8988T (cell line): ENCODE measurements around the gene RPP25L.

Source experiments
- DNase-seq: peaks from one replicate; pipeline ENCODE4 v3.0.0; 2011

The RPP25L gene

DNA sequence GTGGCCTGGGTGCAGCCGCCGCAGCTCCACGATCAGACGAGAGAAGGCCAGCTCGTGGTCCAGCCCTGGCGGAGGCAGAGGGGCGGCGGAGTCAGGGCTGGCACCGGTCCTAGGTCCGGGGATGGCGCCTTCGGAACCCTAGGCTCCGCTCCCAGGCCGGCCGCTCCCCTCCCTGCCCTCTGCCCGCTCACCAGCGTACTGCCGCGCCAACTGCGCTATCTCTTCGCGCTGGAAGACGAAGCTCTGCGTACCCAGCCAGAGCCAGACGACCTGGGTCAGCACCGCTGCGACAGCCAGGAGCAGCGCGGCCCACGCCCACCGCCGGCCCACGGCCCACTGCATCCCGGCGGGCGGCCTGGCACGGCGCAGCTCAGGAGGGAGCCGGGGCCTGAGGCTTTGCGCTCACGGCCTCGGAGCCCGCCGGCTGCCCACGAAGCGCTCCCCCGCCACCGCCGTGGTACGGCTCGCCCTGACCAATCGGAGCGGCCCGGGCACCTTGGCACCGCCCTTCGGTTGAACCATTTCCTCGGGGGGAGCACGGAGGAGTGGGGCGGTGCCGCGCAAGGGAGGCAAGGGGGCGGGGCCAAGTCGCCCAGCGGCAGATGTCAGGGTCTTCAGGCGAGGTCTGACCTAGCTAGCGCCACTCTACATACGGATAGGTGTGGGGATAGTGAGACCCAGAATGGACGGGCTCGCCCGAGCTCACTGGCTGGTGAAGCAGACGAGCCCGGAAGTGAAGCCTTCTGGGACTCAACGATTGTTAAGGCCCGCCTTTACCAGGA, 25.6 kb upstream of the RPP25L start, which contains the start of gene SIGMAR1:
Gene SIGMAR1 (minus strand): TSS at position 432 of the 782 bp plus-strand sequence. CDS start 90 bp downstream, at position 342.
- DNase-seq: peak; percentile 90

DNA sequence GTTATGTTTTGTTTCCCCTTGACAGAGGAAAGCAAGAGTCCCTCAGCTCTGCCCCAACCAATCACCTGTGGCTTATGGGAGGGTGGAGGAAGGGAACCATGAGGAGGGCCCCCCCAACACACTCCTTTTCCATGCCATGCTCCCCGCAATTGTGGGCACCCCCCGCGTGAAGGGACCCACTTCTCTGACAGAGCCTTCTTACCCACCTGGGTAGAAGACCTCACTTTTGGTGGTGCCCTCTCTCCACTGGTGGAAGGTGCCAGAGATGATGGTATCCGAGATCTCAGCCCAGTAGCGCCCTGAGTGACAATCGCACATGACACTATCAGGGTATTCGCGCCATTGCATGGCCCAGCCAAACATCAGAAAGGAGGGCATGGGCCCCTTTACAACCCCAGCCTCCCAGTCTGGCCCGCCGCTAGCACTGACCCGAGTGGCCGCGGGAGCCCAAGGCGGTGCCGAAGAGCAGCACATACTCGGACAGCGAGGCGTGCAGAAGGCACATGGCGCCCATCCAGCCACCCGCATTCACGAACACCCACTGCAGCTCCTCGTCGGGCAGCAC, 25.0 kb upstream of the RPP25L start:
- no peak for DNase-seq

DNA sequence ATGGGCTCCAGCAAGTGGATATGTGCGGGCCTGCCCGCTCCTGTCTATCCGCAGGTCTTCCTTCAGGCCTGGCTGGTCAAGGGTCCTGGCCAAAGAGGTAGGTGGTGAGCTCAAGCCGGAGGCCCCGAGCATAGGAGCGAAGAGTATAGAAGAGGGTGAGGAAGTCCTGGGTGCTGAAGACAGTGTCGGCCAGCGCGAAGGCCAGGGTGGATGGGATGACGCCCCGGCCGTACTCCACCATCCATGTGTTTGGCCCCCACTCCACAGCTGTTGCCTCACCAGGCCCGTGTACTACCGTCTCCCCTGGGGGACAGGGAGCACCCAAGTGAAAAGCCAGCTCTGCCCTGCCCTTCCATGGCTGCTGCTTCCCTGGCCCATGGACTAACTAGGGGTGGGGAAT, 23.7 kb upstream of the RPP25L start:
- no peak for DNase-seq

GRCh38 chr9:34634551-34635248, 22.8 kb upstream of the RPP25L start:
- no peak for DNase-seq

DNA sequence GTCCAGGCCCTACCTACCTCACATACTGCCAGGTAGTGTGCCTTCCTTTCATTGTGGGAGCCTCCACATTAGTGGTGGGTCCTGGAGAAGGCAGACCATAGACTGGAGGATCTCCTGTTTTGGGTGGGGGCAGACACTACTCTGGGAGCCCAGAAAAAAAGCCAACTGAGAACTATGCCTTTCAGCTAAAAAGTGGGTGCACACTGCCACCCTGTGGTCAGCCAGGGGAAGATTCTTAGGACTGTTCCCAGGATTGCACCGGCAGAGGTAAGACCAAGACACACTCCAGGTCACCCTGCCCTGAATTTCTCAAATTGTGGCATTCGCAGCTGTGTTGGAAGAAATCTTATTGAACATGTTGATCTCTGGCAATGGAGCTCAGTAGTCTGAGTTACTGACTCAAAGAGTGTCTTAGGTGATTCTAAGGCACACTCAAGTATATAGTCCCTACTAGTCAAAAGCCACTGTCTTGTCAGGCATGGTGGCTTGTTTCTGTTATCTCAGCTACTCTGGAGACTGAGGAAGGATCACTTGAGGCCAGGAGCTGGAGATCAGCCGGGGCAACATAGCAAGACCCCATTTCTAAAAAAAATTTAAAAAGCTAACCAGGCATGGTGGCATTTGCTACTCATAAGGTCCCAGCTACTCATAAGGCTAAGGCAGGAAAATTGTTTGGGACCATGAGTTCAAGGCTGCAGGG, 22.1 kb upstream of the RPP25L start:
- peak; percentile 84 for DNase-seq

- DNase-seq: no peak
Observed at GRCh38 chr9:34633166-34633565, 21.3 kb upstream of the RPP25L start.

- no peak for DNase-seq
Observed at GRCh38 chr9:34630402-34631154, 18.7 kb upstream of the RPP25L start.

DNA sequence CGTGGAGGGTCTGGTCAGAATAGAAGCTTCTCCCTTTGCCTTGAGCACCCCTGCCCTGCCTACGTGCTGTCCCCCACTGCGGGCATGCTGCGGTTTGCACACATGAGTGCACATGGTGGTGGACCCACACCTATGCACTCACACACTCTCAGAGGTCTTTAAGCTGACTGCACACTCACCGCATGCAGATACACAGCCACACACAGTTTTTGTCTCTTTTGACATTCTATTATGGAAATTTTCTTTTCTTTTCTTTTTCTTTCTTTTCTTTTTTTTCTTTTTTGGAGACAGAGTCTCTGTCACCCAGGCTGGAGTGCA, 17.6 kb upstream of the RPP25L start:
- DNase-seq: no peak

- peak; percentile 71 for DNase-seq
Observed at GRCh38 chr9:34628656-34629490, 17.0 kb upstream of the RPP25L start, which contains the start of gene ARID3C. TSS of gene ARID3C (minus strand) at chr9:34629066. CDS start at chr9:34628014, 1,052 bp downstream.

- DNase-seq: no peak
Observed at GRCh38 chr9:34627716-34628655, 16.1 kb upstream of the RPP25L start.

- no peak for DNase-seq
Observed at GRCh38 chr9:34625186-34625486, 13.2 kb upstream of the RPP25L start.

DNA sequence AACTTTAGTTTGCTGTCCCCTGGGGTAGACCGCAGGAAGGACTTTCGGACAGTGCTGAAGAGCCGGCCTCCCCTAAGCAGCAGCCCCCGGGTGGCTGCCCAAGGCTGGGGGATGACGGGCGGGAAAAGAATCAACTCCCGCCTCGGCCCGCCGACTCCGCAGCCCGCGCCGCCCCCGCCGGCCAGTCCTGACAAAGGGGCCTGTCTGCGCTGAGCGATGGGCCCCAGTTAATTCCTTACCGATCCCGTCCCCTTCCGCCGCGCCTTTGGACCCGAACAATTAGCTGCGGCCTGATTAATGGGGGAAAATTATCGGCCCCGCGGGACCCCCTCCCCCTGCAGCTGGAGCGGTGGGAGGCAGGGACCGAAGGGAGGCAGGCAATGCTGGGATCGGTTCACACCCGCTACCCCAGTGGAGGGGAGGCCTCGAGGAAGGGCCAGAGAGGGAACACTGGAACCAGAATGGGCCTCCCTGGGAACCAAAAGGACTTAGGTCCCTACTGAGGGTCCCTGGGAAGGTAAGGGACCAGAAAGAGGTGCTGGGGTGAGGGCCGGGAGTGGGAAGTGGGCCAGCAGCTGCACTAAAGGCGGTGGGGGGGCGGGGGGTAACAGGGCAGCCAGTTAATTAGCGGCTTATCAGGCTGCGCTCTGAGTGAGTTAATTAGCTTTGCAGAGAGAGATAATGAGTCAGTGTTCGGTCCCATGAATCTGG, 12.7 kb upstream of the RPP25L start:
- no peak for DNase-seq

GRCh38 chr9:34623374-34624235, 11.7 kb upstream of the RPP25L start:
- no peak for DNase-seq

DNA sequence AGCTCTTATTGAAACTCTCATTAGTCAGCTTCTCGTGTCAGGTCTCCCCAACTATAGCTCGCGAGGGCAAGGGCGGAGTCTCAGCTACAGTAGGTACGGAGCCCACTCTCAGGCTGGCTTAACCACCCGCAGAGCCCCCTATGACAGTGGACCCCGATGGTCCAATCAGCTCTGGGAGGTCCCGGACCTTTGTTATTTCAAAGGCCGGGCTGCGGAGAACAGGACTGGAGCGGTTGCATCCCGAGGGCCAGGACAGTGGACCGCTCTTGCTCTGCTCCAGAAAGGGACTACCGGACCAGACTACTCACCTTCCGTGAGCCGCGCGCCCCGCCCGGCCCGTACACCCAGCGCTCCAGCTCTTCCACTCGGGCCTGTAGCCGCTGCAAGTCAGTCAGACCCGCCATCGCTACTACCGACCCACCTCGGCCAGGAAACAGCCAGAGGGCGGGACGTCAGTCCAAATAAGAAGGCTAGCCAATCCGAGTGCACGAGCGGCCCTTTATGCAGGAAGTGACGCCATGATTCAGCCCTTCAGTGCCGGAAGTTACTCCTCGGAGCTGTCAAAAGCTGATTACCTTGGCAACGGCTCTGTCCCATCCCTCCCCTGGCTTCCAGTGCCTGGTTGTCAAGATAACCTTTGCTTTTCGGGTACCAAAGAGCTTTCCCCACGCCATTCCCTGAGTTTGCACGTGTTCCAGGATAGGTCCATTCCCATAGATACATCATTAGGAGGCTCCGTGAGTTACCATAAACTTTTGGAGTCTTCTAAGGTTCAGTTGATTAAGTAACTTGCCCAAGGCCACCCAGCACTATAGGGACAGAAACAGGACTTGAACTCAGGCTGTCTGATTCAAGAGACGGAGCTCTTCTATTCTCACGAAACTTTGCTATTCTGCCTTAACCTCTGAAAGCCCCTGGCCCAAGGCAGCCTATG, 8.4 kb upstream of the RPP25L start, which contains the start of gene DCTN3:
Gene DCTN3 (minus strand): TSS at position 435 of the 934 bp plus-strand sequence. CDS start 31 bp downstream, at position 404.
- peak; percentile 95 for DNase-seq

GRCh38 chr9:34615132-34615531, 3.2 kb upstream of the RPP25L start:
- DNase-seq: no peak

DNA sequence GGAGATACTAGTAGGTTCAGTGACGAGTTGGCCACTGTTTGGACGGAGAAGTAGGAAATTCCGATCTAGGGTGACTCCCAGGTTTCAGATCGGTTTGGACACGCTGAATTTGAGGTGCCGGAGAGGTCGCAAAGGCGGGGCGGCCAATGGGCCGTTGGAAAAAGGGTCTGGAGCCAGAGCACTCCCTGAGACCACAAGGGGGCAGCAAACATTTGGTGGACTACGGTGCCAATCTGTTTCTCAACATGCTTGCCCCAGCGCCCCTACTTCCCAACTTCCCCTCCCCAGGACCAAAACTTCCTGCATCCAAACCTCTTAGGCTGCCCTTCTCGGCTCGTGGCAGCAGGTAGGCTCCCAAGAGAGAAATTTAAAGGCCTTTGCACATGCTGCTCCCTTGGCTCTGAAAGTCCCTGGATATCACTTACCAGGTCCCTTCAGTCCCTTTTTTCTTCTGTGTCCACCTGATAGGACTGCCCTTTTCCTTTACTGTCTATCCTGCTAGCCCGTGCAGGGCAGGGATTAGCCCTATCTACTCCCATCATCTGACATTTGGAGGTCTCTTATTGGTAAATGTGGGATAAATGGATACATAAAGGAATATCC, 992 bp upstream of the RPP25L start:
- peak; percentile 83 for DNase-seq

DNA sequence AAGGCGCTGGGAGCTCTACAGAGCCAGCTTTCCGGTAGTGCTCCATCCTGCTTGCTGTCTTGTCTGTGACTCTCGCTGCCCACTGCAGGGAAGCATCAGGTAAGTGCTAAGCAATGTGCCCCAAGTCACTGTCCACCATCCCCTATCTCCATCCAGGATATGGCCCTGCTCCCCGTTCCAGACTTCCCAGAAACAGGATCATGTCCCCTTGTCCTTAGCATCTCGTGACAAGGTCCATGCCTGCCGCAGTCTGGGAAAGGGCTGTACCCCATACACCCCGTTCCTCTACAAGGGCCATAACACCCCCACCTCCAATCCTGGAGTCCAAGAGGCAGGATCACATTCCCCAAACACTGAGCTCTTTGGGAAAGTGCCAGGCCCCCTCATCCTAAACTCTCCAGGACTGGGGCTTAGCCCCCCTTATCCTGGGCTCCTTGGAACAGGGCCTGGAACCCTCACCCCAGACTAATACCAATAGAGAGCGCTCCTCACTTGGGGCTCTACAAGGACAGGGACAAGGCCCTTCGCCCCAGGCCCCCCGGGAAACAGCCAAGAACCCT, 566 bp downstream of the RPP25L start:
- DNase-seq: no peak
